Eye (tissue), 1 donor: ENCODE results near the gene CST7.

Experiments
- DNase-seq: peaks from one replicate; pipeline ENCODE4 v3.0.0-alpha.2; 2015

Gene CST7

GRCh38 chr20:24950836-24951525 is 1.9 kb downstream of the CST7 start:
- DNase-seq: no peak

- DNase-seq: no peak
These were observed 2.5 kb downstream of the CST7 start for GRCh38 chr20:24951536-24952083.

DNA sequence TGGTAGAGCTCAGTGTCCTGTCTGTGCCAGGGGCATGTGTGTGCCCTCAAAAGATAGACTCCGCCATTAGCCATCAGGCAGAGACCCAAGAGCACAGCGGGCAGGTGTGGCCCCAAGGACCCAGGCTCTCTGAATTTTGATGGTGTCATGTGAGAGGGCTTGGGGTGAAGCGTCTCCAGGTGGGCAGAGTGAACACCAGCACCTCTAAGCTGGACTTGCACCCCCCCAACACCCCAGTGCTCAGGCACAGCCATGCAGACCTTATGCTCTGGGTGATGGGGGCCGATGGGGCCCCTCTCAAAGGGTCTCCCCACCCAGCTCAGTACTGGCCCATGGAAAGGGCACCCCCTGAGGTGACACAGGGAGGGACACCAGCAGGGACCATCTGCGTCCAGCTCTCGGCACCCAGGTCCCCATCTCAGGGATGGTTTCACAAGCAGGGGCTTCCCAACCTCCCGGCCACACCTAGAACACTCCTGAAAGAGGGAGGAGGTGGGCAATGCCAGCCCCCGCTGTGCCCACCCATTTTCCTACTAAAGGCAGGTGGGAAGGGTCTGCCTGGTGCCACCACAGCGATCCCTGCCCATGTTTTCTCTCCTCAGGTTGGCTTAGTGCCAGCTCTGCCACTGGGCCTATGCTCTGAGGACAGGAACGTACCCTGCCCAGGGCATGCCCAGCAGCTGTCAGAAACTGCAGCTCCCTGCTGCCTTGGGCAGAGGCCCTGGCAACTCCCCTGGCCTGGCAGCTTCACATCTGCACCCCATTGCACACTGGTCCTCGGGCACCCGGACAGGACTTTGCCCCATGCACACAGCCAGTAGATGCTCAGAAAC is 3.5 kb downstream of the CST7 start:
- DNase-seq: no peak

- no peak for DNase-seq
These were observed 4.1 kb downstream of the CST7 start for GRCh38 chr20:24953209-24953575.

GRCh38 chr20:24953621-24954133 is 4.6 kb downstream of the CST7 start:
- DNase-seq: no peak

GRCh38 chr20:24954151-24954550 is 5.1 kb downstream of the CST7 start:
- no peak for DNase-seq

DNA sequence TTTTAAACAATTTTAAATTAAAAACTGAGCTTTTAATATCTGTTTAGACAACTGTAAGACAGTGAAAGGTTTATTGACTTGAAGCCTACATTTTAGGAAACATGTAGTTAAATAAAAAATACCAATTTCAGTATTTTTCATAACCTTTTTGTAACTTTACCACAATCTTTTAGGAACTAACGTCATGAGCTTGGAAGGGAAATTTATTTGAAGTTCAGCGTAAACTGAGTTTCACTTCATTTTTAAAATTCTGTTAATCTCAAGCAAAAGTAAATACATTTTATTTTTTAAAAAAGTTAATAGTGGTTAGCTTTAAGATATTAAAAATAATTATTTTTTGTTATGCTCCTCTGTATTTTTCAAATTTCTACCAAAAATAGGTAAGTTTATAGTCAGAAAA is 5.5 kb downstream of the CST7 start:
- no peak for DNase-seq

GRCh38 chr20:24955045-24955444 is 6.0 kb downstream of the CST7 start:
- DNase-seq: no peak

DNA sequence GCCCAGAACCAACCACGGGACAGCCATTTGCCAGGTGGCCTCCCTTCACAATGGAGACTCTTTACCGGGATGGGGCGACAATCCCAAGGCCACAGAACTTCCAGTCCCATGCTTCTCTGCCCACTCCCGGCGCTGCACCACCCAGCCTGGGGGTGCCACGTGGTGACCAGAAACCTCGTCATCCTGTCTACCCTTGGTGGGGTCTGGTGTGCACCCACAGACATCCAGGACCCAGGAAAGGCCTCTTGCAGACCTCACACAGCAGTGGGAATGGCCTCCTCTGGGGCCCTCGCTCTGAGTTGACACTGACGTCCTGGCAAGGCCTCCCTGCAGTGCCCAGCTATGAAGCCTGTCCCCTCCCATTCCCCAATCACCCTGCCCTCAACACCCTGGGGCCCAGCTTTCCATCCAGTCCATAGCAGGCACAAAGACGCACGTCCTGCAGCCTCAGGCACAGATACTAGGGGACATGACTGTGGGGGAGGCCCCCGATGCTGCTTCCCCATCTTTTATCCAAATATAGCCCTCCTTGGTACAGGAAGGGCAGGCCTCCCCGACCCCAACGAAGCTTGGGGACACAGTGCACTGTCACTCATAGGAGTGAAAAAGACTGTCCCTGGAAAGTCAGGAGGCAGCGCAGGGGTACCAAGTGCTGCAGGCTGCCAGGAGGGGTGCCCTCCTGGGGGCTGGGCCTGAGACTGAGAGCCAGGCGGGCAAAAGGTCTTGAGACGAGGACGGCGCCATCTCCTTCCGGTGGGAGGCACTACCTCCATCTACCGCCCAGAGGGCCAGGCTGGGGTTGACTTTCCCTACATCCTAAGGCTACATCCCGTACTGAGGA is 7.2 kb downstream of the CST7 start:
- DNase-seq: no peak

DNA sequence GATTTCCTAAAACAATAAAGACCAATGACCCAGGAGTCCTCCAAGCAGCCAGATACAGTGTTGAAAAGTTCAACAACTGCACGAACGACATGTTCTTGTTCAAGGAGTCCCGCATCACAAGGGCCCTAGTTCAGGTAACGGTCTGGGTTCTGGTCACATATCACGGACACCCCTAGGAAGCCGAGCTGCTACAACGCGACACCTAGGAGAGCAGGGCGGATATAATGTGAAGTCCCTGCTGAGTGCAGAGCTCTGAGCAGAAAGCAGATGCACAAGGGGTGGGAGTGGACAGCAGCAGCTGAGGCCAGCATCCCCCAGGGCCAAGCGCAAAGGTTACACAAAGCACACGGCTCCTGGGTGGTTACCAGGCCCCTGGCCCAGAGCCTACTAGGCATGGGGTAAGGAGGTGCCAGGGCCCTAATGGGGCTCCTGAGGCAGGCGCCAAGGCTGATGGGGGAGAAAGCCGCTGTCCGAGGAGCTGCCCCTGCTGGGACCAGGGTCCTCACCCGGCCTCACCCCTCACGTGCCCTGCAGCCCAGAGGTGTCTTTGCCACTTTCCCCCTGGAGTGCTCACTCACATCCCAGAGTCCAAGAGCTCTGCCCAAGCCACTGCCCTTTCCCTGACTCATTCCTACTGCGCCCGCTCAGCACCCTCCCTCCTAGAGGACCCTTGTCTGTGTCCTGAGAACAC is 8.4 kb downstream of the CST7 start:
- DNase-seq: no peak

DNA sequence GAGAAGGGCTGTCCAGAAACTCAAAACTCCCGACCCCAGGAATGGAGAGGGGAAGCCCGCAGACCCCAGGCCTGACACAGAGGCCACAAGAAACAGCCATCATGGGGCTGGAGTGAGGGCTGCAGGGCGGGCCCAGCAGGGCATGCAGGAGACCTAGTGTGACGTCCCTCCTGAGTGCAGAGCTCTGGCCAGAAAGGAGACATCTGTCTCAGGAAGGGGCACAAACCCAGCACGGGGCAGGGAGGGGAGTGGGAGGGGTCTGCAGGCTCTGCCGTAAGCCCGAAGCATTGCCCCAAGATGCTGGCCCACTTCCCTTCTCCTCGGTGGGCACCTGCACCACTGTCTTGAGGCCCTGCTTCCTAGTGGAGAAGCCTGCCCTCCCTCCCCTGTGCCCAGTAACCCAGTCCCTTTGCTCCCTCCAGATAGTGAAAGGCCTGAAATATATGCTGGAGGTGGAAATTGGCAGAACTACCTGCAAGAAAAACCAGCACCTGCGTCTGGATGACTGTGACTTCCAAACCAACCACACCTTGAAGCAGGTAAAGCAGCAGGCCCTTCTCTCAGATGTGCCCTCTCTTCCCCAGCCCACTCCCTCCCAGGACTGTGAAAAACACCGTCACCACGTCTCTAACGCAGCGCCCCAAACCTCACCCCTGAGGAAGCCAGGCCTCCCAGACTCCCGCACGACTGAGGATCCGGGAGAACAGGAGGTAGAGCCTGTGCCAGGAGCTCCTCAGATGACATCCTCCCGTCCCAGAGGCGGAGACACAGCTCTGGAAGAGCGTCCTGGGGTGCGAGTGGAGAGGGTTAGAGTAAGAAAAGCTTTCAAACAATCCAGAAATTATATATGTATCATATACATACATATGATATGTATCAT is 9.7 kb downstream of the CST7 start:
- no peak for DNase-seq

DNA sequence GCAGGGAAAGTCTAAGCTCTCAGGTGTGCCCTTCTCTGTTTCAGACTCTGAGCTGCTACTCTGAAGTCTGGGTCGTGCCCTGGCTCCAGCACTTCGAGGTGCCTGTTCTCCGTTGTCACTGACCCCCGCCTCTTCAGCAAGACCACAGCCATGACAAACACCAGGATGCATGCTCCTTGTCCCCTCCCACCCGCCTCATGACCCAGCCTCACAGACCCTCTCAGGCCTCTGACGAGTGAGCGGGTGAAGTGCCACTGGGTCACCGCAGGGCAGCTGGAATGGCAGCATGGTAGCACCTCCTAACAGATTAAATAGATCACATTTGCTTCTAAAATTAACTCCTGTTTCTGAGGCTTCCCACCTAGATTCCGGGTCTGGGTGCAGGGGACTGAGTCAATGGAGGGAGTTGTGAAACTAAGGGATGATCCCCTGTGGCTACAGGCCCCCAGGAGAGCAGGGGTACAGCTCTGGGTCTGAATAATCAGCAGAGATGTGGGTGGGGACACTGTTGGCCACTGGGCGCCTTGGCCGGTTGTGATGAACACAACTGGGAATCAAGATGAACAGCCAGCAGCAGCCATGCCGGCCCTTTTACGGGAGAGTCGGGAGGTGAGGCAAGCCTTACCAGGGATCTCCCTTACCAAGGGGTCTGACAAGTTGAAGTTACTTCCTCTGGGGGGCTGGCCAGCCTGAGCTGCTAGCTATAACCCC is 10.7 kb downstream of the CST7 start:
- no peak for DNase-seq

GRCh38 chr20:24960302-24960801 is 11.3 kb downstream of the CST7 start:
- DNase-seq: no peak

GRCh38 chr20:24960861-24961260 is 11.8 kb downstream of the CST7 start:
- no peak for DNase-seq

DNA sequence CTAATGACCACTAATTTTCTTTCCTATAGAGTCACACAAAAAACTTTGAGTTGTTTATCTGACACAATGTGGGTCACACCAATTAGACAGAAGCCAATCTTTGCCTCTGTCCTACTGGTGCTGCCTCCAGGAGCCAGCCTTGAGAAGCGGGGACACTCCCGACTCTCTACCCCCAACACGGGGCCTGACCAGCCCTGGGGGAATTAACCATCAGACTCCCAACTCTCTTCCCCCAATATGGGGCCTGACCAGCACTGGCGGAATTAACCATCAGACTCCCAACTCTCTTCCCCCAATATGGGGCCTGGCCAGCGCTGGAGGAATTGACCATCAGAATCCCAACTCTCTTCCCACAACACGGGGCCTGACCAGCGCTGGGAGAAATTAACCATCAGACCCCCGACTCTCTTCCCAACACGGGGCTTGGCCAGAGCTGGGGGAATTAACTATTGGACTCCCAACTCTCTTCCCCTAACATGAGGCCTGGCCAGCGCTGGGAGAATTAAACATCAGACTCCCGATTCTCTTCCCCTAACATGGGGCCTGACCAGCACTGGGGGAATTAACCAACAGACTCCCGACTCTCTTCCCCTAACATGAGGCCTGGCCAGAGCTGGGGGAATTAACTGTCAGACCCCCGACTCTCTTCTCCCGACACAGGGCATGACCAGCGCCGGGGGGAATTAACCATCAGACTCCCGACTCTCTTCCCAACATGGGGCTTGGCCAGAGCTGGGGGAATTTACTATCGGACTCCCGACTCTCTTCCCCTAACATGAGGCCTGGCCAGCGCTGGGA is 12.5 kb downstream of the CST7 start:
- DNase-seq: no peak

DNA sequence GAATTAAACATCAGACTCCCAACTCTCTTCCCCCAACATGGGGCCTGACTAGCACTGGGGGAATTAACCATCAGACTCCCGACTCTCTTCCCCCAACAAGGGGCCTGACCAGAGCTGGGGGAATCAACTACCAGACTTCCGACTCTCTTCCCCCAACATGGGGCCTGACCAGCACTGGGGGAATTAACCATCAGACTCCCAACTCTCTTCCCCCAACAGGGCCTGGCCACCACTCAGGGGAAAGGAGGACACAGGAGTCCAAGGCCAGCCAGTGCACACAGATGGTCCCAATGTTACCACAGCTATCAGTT is 13.1 kb downstream of the CST7 start:
- DNase-seq: no peak

DNA sequence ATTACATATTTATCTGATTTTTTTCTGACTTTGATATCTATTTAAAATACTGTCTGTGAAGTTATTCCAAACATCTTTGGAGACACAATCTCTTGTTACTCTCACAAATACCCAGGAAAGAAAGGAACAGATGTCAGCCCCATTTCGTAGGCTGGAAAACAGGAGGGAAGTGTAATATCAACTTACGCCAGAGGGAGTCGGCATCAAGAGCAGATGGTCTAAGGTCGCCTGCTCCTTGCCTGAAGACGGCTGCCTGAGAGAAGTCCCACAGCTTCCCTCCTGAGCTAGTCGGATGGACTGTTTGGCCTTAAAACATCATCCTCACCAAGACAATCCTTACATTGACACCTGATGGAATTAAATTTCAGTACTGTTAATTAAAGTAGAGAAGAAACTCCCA is 13.4 kb downstream of the CST7 start:
- no peak for DNase-seq

DNA sequence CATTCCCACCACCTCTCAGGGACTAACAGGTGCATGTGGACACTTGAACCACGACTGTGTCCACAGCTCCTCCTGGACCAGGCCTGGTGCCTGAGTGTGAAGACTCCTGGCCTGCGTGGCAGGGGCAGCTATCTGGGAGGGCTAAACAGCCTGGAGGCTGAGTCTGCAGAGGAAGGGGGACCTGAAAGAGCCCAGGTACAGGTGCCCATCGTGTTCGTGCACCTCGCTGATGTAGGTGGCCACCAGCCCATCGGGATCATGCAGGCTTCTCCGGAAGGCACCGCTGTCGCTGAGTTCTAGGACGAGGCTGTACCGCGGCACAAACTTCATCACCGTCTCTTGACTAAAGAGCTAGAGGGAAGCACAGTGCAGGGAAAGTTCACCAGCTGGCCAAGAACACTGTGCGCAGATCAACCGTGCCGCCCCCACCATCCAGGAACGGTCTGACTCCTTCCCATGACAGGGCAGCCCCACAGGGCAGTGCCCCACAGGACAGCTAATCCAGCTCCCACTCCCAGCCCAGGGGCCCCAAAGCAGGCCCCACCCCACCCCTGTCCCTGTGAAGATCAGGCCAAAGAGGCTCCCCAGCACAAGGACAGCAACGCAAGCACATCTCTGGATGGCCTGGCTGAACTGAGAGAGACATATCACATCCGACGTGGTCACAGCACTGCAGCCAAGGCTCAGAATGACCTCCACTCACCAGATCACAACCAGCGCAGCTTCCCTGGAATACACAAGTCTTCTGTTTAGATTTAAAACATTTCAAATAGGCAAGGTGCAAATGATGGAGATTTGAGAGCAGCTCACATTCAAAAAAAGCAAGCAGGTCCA is 14.8 kb downstream of the CST7 start:
- DNase-seq: no peak

DNA sequence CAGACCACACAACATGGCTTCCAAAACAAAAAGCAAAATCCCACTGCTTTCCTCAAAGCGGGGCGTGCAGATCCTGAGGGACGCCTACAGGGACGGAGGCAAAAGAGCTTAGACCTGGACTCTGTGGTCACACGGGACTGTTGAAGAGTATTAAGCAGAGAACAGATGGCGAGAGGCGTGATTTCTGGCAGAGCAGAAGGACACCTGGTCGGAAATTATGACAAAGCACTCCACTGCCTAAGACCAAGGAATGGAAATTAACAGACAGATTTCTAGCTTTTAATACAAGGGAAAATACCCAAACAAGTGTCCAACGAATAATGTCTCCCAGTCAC is 15.4 kb downstream of the CST7 start:
- DNase-seq: peak; percentile 27
